H1 (cell line): ENCODE measurements around the gene CHRNA1. TPM values are rescaled to one million over a fixed set of nuclear protein-coding genes. Genes with fewer than 3 reads are reported as not detected.
A peak's percentile ranks its signal among the peaks of the same experiment; 100 is the strongest.

Experiments
- ATF3 ChIP-seq: IDR thresholded peaks from 2 replicates; pipeline ENCODE4 v1.6.1; 2011; ENCODE audit warnings: low read depth, mild to moderate bottlenecking, low read length; ENCODE audit not compliant: insufficient read depth
- BACH1 ChIP-seq: IDR thresholded peaks from 2 replicates; pipeline ENCODE4 v1.6.1; 2012; ENCODE audit warnings: low read length, improper control_type of control experiment
- BCL11A ChIP-seq, 2 experiments: IDR thresholded peaks; one replicate each; pipeline ENCODE4 v1.6.1; 2011; ENCODE audit warnings: low read depth in 2 of 2, low read length in 2 of 2, mild to moderate bottlenecking in 2 of 2
- BRCA1 ChIP-seq: IDR thresholded peaks from 2 replicates; pipeline ENCODE4 v1.6.1; 2012; ENCODE audit warnings: low read depth, low read length, improper control_type of control experiment
- CBX8 ChIP-seq: fragments of 300-800, 300-1000 bp; sonication (generic); IDR thresholded peaks from 2 replicates; pipeline ENCODE4 v1.7.1; 2016; ENCODE audit warnings: low read depth, low read length, borderline replicate concordance
- CHD2 ChIP-seq: IDR thresholded peaks from 2 replicates; pipeline ENCODE4 v1.6.1; 2012; ENCODE audit warnings: low read length, improper control_type of control experiment
- CREB1 ChIP-seq: IDR thresholded peaks from 2 replicates; pipeline ENCODE4 v1.6.1; 2012; ENCODE audit warnings: inconsistent platforms
- FOSL1 ChIP-seq: IDR thresholded peaks from 2 replicates; pipeline ENCODE4 v1.6.1; 2011; ENCODE audit warnings: mild to moderate bottlenecking, low read depth, low read length, moderate library complexity; ENCODE audit not compliant: insufficient read depth
- GABPA ChIP-seq: IDR thresholded peaks from 2 replicates; pipeline ENCODE4 v1.6.1; 2011; ENCODE audit warnings: mild to moderate bottlenecking, low read length, moderate library complexity, borderline replicate concordance; ENCODE audit not compliant: insufficient read depth
- JUN ChIP-seq: IDR thresholded peaks from 2 replicates; pipeline ENCODE4 v1.6.1; 2011; ENCODE audit warnings: low read depth, mild to moderate bottlenecking, improper control_type of control experiment, low read length
- JUND ChIP-seq: IDR thresholded peaks from 2 replicates; pipeline ENCODE4 v1.6.1; 2011; ENCODE audit warnings: mild to moderate bottlenecking, improper control_type of control experiment, low read length
- PHF8 ChIP-seq: fragments of 200-600 bp; sonication (generic); conservative IDR thresholded peaks from 2 replicates; pipeline ENCODE4 v1.7.1; 2012; ENCODE audit warnings: low read depth, mild to moderate bottlenecking, inconsistent platforms, low read length, moderate library complexity
- POU5F1 ChIP-seq: IDR thresholded peaks from 2 replicates; pipeline ENCODE4 v1.6.1; 2011; ENCODE audit warnings: low read depth, mild to moderate bottlenecking, low read length, moderate library complexity
- RAD21 ChIP-seq, 2 experiments: IDR thresholded peaks in 1 of 2; conservative IDR thresholded peaks in 1 of 2; 2 replicates each; pipeline ENCODE4 v1.6.1; 2011; ENCODE audit warnings: low read depth in 2 of 2, low read length in 2 of 2, improper control_type of control experiment in 1 of 2, inconsistent platforms in 1 of 2, mild to moderate bottlenecking in 1 of 2, moderate library complexity in 1 of 2
- RNF2 ChIP-seq: fragments of 200-900, 300-1000 bp; sonication (generic); IDR thresholded peaks from 2 replicates; pipeline ENCODE4 v1.7.1; 2016; ENCODE audit warnings: borderline replicate concordance, low read depth, mild to moderate bottlenecking, antibody characterized with exemption, low read length; ENCODE audit not compliant: poor library complexity, severe bottlenecking; ENCODE audit errors: missing control alignments
- RXRA ChIP-seq: IDR thresholded peaks from 2 replicates; pipeline ENCODE4 v1.6.1; 2011; ENCODE audit warnings: low read depth, mild to moderate bottlenecking, low read length, moderate library complexity; ENCODE audit not compliant: insufficient read depth
- SAP30 ChIP-seq: fragments of 300-600 bp; sonication (generic); IDR thresholded peaks from 2 replicates; pipeline ENCODE4 v1.7.1; 2012; ENCODE audit warnings: low read length, moderate library complexity, mild to moderate bottlenecking, inconsistent platforms; ENCODE audit not compliant: insufficient read depth, insufficient replicate concordance
- SIX5 ChIP-seq: IDR thresholded peaks from 2 replicates; pipeline ENCODE4 v1.6.1; 2011; ENCODE audit warnings: mild to moderate bottlenecking, low read depth, low read length
- SP1 ChIP-seq: IDR thresholded peaks from 2 replicates; pipeline ENCODE4 v1.6.1; 2011; ENCODE audit warnings: low read depth, low read length
- TAF7 ChIP-seq: optimal IDR thresholded peaks from 2 replicates; pipeline ENCODE3; 2011; ENCODE audit warnings: low read depth, mild to moderate bottlenecking, inconsistent platforms, low read length, moderate library complexity, borderline replicate concordance
- TEAD4 ChIP-seq: IDR thresholded peaks from 2 replicates; pipeline ENCODE4 v1.6.1; 2012; ENCODE audit warnings: low read depth, low read length, inconsistent platforms, mixed read lengths
- polyA plus RNA-seq, 7 experiments: library from polyadenylated mRNA; depleted of rRNA in 3 of 7; stranded (reverse) in 5 of 7; unstranded in 2 of 7; fragments of >200 nt in 5 of 7; fragments of 200-250 nt in 2 of 7; gene quantifications; 1 replicate in 5 of 7; 2 replicates in 1 of 7; 4 replicates in 1 of 7; pipeline versions ENCODE4 v1.2.1 to v1.2.3, GENCODE V29; 2011 to 2013; ENCODE audit warnings: missing spikeins in 2 of 7, mixed read lengths in 2 of 7
- total RNA-seq: library from RNA; stranded (reverse); fragmentation: NEBNext Ultra II Directional; extraction: Animal tissue kit (Norgen Biotek cat#: 25700); gene quantifications from 2 replicates; pipeline ENCODE4 v1.2.1, GENCODE V29; 2021
- TF ChIP-seq, protein P1 (sequence below), 3 experiments: IDR thresholded peaks; 1 replicate in 2 of 3; 2 replicates in 1 of 3; pipeline versions ENCODE4 v1.5.1 to v1.6.1; 2011; ENCODE audit warnings: low read length in 3 of 3, mild to moderate bottlenecking in 3 of 3, inconsistent platforms in 2 of 3, low read depth in 1 of 3, moderate library complexity in 1 of 3; ENCODE audit not compliant: insufficient read depth in 1 of 3; ENCODE audit errors: control extremely low read depth in 1 of 3

Gene CHRNA1
- total and polyA plus RNA-seq, 2 of the 8 experiments (the other 6 are each of a cell fraction or from before 2014, with no cell fraction given), result 0.11 to 0.15 TPM

DNA sequence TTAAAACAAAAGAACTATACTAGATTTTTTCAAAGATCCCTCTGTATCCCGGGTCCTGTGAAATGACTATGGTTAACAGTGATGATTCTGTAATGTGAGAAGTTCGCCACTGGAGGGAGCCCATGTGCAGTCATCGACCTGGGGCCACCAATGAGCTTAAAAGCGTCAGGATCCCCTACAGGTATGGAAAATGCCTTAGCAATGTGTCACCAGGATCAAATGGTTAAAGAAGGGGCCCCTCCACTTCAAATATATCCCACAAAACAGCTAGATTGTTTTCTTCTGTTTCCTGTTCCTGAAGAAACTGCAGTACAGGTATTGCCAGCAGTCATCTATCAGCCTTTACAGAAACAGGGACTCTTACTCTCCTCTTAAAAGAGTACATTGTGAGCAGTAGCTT lies 15.3 kb downstream of the CHRNA1 start (continued):
- TF ChIP-seq SIX5 (no peak), GABPA (no peak), FOSL1 (no peak), RAD21 (IDR thresholded peaks at IDR 0.05 in 1 of 2, conservative IDR thresholded peaks at IDR 0.05 in 1 of 2; ENCODE audit: low read depth in 2 of 2, low read length in 2 of 2) (peak; percentile 96 to 97), CREB1 (peak; percentile 61; the same call in 1 of the 2 replicates), JUND (peak; percentile 96), SP1 (0 out of 2 replicates have a peak, but pooled peaks have one; percentile 59), RNF2 (no peak), SAP30 (no peak), CHD2 (no peak), RXRA (no peak), BRCA1 (peak; percentile 40; the same call in 1 of the 2 replicates), CBX8 (no peak), JUN (peak; percentile 82), PHF8 (no peak), BCL11A (IDR thresholded peaks at IDR 0.05; ENCODE audit: low read depth in 2 of 2, low read length in 2 of 2) (no peak), BACH1 (no peak), TAF7 (no peak), POU5F1 (no peak), TEAD4 (peak; percentile 64; the same call in 1 of the 2 replicates), ATF3 (0 out of 2 replicates have a peak, but pooled peaks have one; percentile 56)
- TF ChIP-seq, protein P1, sequence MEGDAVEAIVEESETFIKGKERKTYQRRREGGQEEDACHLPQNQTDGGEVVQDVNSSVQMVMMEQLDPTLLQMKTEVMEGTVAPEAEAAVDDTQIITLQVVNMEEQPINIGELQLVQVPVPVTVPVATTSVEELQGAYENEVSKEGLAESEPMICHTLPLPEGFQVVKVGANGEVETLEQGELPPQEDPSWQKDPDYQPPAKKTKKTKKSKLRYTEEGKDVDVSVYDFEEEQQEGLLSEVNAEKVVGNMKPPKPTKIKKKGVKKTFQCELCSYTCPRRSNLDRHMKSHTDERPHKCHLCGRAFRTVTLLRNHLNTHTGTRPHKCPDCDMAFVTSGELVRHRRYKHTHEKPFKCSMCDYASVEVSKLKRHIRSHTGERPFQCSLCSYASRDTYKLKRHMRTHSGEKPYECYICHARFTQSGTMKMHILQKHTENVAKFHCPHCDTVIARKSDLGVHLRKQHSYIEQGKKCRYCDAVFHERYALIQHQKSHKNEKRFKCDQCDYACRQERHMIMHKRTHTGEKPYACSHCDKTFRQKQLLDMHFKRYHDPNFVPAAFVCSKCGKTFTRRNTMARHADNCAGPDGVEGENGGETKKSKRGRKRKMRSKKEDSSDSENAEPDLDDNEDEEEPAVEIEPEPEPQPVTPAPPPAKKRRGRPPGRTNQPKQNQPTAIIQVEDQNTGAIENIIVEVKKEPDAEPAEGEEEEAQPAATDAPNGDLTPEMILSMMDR (IDR thresholded peaks at IDR 0.05; ENCODE audit: control extremely low read depth in 1 of 3, insufficient read depth in 1 of 3, low read depth in 1 of 3, low read length in 3 of 3), result peak; percentile 67 to 89 (median 82)
